G401 (cell line): ENCODE data around the gene SIM2. TPM values are rescaled to one million over a fixed set of nuclear protein-coding genes. Genes with fewer than 3 reads are reported as not detected.

Experiments
- DNase-seq: peaks from one replicate; pipeline ENCODE4 v3.0.0-alpha.2; 2015; ENCODE audit warnings: low spot score
- in situ Hi-C: cut with HindIII; loops from 2 replicates; pipeline ENCODE4 v1.10.0; 2016; ENCODE audit warnings: low sequenced_read_pairs, mixed read lengths
- total RNA-seq: library from RNA; depleted of rRNA; stranded (reverse); fragments of >200 nt; shearing (Covaris generic); gene quantifications from 2 replicates; pipeline ENCODE4 v1.2.3, GENCODE V29; 2014

SIM2 gene
- total RNA-seq, 1 experiment from 2014 or later, result 4.7 TPM

DNA sequence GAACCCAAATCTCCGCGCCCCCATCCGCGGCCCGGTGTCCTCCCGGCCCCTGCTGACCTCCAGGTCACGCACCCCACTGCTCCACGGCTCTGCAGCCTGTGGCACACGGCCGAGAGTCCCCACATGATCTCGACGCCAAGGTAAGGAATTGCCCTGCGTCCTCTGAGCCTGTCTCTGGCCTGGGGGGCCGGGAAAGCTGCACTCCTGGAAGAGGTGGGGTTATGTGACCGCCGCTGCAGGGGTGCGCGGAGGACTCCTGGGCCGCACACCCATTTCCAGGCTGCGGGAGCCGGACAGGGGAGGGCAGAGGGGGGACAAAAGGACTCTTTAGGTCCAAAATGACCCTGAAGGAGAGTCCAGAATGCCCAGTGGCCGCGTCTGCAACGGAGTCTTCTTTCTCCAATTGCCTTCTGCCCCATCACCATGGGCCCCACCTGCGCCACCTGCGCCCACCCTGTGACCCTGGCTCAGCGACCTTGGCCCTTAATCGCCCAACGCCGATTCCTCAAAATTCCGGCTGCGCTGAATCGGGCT lies 997 bp upstream of the SIM2 start:
- in situ Hi-C loops, result no loop called here
- DNase-seq, result no peak

DNA sequence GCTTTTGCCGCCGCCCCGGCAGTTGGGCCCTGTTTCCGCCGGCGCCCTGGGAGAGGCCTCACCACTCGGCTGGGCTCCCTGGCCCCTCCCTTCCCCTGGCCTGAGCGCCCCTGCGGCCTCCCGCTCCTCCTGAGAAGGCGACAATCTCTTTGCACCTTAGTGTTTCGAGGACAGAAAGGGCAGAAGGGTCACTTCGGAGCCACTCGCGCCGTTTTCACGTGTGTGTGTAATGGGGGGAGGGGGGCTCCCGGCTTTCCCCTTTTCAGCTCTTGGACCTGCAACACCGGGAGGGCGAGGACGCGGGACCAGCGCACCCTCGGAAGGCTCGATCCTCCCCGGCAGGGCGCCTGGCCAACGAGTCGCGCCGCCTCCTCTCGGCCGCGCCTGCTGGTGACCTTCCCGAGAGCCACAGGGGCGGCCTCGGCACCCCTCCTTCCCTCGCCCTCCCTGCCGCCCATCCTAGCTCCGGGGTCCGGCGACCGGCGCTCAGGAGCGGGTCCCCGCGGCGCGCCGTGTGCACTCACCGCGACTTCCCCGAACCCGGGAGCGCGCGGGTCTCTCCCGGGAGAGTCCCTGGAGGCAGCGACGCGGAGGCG lies 432 bp upstream of the SIM2 start:
- no peak for DNase-seq
- in situ Hi-C loops, result no loop called here

DNA sequence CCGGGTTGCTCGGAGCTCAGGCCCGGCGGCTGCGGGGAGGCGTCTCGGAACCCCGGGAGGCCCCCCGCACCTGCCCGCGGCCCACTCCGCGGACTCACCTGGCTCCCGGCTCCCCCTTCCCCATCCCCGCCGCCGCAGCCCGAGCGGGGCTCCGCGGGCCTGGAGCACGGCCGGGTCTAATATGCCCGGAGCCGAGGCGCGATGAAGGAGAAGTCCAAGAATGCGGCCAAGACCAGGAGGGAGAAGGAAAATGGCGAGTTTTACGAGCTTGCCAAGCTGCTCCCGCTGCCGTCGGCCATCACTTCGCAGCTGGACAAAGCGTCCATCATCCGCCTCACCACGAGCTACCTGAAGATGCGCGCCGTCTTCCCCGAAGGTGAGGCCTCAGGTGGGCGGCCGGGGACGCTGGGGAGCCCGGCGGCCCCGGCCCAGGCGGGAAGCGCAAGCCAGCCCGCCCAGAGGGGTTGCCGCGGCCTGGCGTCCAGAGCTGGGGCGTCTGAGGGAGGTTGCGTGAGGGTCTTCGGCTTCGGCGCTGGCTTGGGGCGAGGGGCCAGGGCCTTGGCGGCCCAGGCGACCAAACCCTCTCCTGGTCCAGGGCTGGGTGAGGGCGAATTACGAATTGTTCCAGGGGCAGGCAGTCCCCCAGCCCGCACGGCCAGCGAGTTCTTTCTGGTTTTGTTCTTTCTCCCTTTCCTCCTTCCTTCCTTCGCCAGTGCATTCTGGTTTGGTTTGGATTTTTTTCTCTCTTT lies 805 bp downstream of the SIM2 start:
- DNase-seq, result no peak
- in situ Hi-C loops, result no loop called here

DNA sequence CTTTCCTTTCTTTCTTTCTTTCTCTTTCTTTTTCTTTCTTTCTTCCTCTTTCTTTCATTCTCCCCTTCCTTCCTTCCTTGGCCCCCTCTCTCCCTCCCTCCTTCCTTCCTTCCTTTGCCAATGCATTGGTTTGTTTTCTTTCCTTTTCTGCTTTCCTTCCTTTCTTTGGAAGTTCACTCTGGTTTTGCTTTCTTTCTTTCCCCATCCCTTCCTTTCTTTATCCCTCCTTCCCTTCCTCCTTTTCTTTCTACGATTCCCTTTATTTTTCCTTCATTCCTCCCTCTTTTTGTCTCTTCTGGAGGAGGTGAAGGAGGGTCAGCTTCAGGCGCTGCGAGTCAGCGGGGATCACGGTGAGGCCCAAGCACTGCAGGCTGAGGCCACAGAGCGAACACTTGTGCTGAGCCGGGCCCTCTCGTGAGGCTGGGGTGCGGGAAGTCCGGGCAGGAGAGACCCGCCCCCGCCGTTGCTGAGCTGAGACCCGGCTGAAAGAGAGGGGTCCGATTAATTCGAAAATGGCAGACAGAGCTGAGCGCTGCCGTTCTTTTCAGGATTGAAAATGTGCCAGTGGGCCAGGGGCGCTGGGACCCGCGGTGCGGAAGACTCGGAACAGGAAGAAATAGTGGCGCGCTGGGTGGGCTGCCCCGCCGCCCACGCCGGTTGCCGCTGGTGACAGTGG lies 1.5 kb downstream of the SIM2 start:
- DNase-seq, result no peak
- in situ Hi-C loops, result no loop called here

DNA sequence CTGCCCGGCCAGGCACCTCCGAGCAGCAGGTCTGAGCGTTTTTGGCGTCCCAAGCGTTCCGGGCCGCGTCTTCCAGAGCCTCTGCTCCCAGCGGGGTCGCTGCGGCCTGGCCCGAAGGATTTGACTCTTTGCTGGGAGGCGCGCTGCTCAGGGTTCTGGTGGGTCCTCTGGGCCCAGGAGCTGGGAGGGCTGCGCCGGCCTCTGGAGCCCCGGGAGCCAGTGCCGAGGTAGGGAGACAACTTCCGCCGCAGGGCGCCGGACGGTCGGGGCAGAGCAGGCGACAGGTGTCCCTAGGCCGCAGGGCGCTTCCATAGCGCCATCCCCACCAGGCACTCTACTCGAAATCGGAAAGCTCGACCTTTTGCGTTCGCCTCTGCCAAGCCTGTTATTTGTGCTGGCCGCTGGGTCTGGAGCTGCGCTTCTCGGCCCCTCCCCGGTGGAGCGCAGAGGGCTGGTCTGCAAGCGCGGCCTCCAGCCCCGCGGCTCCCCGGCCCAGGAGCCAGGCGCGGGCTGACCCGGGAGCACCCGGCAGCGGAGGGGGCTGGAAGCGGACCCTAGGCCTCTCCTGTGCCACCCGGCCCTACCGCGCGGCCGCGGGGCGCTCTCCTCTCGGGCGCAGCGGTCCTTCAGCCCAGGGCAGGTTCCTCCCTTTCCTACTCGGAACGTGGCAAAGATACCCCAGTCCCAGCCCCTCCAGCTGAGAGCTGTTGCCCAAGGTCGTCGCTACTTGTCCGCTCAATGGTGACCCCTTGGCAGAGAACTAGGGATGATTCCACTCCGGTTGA lies 2.2 kb downstream of the SIM2 start:
- no peak for DNase-seq
- in situ Hi-C loops, result no loop called here

DNA sequence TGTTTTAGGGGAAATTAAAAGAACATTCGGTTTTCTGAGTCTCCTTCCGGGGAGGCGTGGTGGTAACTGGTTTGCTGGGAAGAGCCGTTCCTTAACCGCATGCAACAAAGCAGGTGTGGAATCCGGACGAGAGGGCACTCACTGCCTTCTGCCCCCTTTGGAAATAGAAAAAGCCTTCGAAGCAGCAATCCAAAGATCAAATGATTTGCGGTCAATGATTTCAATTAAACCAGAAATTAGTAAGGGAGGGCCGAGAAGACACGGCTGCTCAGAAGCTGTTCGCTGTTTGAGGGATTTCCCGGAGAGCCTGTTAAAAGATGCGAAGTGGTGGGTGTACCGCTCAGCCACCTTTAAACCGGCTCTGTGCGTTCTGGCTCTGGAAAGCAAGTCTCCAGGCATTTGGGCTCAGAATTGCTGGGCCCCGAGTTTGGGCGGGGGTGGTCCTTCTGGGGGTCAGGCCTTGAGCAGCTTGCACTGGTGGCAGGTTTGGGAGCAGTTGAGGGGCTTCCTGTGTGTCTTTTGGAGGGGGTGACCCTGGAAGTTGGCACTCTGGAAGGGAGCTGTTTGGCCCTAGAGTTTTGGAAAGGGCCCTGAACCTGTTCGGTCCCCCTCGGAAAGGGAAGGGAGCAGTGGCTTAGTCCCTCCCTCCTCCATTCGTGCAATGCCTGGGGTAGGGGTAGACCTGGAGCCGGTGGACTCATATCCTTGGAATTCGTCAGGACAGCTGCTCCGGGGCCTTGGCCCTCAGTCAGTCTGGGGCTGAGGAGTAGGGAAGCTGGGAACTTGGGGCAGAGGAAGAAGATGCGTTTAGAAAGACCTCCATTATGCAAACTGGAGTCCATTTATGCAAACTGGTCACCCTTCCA lies 3.1 kb downstream of the SIM2 start:
- in situ Hi-C loops, result no loop called here
- no peak for DNase-seq

DNA sequence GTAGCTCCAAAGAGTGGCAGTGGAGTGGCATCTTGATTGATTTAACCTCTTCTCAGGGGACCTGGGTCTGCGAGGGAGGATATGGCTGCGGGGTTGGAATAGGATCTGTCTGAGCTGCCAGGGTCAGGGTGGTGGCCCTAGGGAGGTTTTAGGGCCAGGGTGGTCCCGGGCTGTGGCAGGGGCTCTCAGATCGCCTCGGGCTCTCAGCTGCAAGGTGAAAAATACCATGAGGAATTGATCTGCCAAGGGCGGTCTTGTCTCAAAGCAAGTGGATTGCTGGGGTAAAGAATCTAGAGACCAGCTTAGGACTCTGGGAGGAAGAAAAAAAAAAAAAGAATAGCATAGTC lies 3.7 kb downstream of the SIM2 start:
- in situ Hi-C loops, result no loop called here
- no peak for DNase-seq

DNA sequence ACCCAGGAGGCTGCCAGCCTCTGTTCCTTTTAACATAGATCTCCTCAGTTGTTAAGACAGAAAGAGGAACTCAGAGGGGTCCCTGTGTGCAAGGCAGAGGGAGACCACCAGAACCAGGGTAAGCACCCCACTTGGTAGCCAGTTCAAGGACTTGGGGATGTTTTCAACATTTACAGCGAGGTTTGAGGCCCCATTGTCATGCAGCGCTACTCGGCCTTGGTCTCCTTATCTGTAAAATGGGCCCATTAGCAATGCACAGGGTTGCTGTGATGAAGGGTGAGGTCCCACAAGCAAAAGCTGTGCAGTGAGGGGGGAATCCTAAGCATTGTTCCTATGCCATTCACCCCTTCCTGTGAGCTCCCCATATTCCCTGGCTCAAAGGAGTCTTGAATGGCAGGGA lies 4.2 kb downstream of the SIM2 start:
- in situ Hi-C loops, result no loop called here

DNA sequence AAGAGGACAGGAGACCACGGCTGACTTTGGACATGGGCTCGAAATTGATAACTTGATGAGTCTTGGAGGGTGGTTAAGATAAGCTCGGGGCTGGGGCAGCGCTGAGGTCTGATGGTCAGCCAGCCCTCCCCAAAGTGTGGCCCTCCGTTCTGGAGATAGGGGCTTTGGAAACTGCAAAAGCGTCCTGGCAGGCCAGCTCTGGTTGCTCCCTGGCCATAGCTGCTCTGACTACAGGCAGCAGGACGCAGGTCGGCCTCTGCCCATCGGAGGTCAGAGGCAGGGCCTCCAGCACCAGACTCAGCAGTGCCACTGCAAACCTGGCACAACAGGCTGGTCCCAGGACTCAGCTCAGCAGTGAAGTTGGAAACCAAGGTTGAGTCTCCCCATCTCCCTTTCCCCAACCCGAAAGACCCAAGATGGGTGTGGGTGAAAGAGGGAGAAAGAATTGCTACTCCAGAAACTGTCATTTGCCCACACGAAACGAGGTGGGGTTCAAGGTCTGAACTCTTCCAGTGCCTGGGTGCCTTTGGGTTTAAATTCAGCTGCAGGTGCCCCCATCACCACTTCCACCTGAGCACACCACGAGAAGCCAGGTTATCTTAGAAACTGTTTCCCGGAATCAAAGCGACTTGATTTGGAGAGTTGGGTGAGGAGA lies 4.8 kb downstream of the SIM2 start:
- in situ Hi-C loops, result no loop called here
- no peak for DNase-seq

More for the DNA sequence above, 4.2 kb downstream of the SIM2 start:
- DNase-seq, result no peak

DNA sequence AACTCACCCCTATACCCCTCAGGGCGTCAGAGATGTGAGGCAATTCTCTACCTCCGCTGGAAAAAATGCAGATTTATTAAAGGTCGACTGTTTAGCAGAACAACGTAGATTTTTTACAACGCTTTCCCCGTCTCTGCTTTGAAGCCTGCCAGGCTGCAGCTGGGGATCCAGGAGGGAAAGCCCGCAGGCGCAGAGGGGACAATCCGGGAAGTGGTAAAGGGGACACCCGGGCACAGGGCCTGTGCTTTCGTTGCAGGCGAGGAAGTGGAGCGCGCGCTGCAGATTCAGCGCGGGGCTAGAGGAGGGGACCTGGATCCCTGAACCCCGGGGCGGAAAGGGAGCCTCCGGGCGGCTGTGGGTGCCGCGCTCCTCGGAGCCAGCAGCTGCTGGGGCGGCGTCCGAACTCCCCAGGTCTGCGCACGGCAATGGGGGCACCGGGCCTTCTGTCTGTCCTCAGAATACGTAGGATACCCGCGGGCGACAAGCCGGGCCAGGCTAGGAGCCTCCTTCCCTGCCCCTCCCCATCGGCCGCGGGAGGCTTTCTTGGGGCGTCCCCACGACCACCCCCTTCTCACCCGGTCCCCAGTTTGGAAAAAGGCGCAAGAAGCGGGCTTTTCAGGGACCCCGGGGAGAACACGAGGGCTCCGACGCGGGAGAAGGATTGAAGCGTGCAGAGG lies 5.5 kb downstream of the SIM2 start:
- in situ Hi-C loops, result no loop called here
- no peak for DNase-seq

DNA sequence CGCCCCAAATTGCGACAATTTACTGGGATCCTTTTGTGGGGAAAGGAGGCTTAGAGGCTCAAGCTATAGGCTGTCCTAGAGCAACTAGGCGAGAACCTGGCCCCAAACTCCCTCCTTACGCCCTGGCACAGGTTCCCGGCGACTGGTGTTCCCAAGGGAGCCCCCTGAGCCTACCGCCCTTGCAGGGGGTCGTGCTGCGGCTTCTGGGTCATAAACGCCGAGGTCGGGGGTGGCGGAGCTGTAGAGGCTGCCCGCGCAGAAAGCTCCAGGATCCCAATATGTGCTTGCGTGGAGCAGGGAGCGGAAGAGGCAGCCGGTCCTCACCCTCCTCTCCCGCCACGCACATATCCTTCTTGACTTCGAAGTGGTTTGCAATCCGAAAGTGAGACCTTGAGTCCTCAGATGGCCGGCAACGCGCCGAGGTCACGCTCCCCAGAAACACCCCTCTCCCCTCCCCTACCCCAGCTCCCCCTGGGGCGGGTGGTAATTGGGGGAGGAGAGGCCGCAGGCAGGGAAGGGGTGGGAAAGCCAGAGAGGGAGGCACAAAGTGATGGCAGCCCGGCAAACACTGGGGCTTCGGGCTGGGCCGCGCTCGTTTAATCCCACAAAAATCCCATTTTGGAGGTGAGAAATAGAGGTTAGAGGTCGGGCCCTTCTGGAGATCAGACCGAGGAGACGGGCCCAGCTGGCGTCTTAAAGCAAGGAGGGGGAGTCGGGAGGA lies 6.2 kb downstream of the SIM2 start:
- in situ Hi-C loops, result no loop called here

DNA sequence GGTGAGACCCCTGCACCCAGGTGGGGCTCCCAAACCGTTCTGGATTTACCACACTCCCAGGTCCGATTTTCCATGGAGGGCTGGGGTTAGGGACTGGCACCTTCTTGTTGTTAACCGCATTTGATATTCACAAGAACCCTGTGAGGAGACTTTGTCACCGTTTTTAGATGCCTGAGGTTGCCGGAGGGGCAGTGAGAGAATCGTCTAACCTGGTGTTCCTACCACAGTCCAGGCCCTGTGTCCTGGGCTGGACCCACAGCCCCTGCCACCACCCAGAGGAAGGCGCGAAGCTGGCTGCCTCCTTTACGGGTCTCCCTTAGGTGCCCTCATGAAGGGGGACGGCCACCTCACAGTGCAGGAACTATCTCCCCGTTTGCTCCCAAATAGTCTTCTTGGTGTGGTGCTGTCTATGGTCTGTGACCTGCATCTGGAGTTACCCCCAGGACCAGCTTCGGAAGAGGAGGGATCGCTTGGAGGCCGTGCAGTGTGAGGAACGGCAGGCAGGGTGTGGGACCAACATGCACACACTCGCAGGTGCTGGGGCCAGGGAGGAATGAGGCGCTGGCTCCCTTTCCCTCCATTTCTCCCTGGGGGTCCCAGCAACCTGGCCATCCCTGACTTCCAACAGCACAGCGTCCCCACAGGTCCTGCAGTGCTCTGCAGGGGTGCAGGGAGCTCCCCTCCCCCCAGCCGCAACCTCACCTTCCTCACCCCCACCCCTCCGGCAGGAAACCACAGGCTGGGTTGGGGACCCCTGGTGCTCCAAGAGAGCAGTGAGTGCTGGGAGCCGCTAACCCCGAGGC lies 7.0 kb downstream of the SIM2 start:
- no peak for DNase-seq
- in situ Hi-C loops, result no loop called here

More for the DNA sequence above, 6.2 kb downstream of the SIM2 start:
- no peak for DNase-seq

DNA sequence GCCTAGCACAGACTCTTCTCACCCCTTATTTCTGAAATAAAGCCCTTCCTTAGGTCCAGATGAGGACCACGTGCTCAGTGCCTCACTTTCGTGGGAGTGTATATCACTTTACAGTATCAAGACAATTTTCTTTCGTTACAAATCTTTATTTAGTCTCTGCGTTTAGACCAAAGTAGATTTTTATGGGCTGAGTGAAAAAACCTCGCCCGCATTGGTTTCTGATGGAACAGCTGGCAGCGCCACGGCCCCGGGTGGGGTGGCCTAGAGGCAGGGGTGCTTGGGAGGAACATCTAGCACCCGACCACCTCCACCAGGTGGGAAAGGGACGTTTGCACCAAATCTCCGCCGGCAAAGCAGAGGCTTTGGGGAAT lies 7.6 kb downstream of the SIM2 start:
- in situ Hi-C loops, result no loop called here
- no peak for DNase-seq

DNA sequence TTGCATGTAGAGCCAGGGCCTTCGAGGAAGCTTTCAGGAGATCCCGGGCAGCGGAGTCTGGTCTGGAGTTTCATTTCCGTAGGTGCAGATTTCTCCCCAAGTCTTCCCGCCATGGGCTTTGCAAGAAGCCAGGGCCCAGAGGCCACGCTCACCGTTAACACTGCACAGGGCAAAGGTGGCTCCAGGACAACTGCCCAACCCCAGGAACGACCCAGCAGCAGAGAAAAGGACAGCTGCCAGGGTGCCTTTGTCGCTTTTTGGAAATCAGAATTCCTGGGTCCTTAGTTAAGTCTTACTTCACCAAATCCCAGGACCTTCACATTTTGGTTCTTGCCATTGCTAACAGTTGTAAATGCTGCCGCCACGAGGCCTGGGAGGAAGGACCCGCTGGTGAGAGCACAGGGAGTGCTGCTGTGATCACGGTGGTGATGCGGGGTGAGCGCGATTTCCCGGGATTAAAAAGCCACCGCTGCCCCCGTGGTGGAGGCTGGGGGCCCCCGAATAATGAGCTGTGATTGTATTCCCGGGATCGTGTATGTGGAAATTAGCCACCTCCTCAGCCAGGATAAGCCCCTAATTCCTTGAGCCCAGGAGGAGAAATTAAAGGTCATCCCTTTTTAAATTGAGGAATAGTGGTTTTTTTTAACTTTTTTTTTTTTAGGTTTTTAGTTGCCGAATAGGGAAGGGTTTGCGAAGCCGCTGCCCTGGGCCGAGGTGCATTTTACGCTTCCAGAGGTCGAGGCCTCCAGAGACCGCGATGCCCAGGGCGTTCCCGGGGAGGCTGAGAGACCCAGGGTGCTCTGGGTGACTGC lies 8.2 kb downstream of the SIM2 start:
- in situ Hi-C loops, result no loop called here
- DNase-seq, result no peak

DNA sequence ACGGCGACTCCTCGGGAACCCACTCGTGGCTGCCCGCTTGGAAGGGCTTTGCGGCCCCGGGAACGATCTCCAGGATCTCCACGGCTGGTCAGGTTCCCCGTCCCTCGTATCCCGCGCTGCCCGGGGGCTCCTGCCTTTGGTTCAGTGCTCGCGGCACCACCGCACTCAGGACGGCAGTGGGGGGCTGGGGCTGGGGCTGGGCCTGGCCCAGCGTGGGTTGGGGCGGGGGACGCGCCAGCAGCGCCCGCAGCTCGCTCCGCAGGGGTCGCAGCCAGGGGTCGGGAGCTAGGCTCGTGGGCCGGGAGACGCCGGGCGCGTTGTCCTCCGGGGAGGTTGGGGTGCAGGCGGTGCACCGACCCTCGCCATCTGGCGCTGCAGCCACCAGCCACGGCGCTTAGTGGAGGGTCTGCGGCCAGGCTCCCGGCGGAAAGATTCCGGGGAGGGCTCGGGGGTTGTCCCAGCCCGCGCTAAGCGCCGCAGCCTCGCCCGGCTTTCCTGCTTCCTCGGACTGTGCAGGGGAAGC lies 8.9 kb downstream of the SIM2 start:
- DNase-seq, result no peak
- in situ Hi-C loops, result no loop called here
